TTC549 (cell line): ENCODE data around the gene NUDT14.

Experiments used
- FAIRE-seq: peaks from 2 replicates; lab custom pipeline; 2012; peaks lifted over from hg19 to GRCh38; lab: Jason Lieb, UNC

Gene NUDT14

GRCh38 chr14:105146181-105146975, 34.7 kb downstream of the NUDT14 start:
- FAIRE-seq: no peak

GRCh38 chr14:105145381-105146180, 35.5 kb downstream of the NUDT14 start:
- FAIRE-seq: no peak

- FAIRE-seq: no peak
These were observed 36.3 kb downstream of the NUDT14 start for GRCh38 chr14:105144666-105145380.

GRCh38 chr14:105144026-105144665, 37.0 kb downstream of the NUDT14 start:
- FAIRE-seq: no peak

GRCh38 chr14:105143451-105144025, 37.6 kb downstream of the NUDT14 start:
- no peak for FAIRE-seq

GRCh38 chr14:105142651-105143450, 38.3 kb downstream of the NUDT14 start:
- FAIRE-seq: no peak

- no peak for FAIRE-seq
These were observed 39.4 kb downstream of the NUDT14 start for GRCh38 chr14:105141486-105142281.

- FAIRE-seq: no peak
These were observed 40.1 kb downstream of the NUDT14 start for GRCh38 chr14:105141026-105141425.

- no peak for FAIRE-seq
These were observed 40.5 kb downstream of the NUDT14 start for GRCh38 chr14:105140581-105140980.

- FAIRE-seq: no peak
These were observed 41.3 kb downstream of the NUDT14 start for GRCh38 chr14:105139831-105140239.

- FAIRE-seq: no peak
These were observed 41.8 kb downstream of the NUDT14 start for GRCh38 chr14:105139212-105139825.

GRCh38 chr14:105138551-105139111, 42.5 kb downstream of the NUDT14 start:
- no peak for FAIRE-seq

- no peak for FAIRE-seq
These were observed 43.0 kb downstream of the NUDT14 start for GRCh38 chr14:105138021-105138541.

- FAIRE-seq: no peak
These were observed 43.6 kb downstream of the NUDT14 start for GRCh38 chr14:105137481-105138020.

GRCh38 chr14:105136401-105137322, 44.5 kb downstream of the NUDT14 start:
- no peak for FAIRE-seq

- no peak for FAIRE-seq
These were observed 45.3 kb downstream of the NUDT14 start for GRCh38 chr14:105135700-105136395.
